Vagina (tissue), 2 donors: ENCODE results near the gene USP10. TPM values are rescaled to one million over a fixed set of nuclear protein-coding genes. Genes with fewer than 3 reads are reported as not detected.

Experiments used
- DNase-seq, 2 donors: peaks; one replicate each; pipeline ENCODE4 v3.0.0-alpha.2; 2017; ENCODE audit errors: extremely low spot score in 2 of 2
- H3K27ac ChIP-seq: fragments of 200-600 bp; sonication (generic); one replicate; pipeline ENCODE4 v1.5.1; 2019
- H3K27me3 ChIP-seq: fragments of 200-600 bp; sonication (generic); one replicate; pipeline ENCODE4 v1.5.1; 2019
- H3K36me3 ChIP-seq, 2 donors: fragments of 200-600 bp; sonication (generic); one replicate each; pipeline ENCODE4 v1.5.1; 2017 to 2019
- H3K4me1 ChIP-seq: fragments of 200-600 bp; sonication (generic); one replicate; pipeline ENCODE4 v1.5.1; 2019
- H3K4me3 ChIP-seq, 2 donors: fragments of 200-600 bp; sonication (generic); 1 replicate in 1 of 2; 2 replicates in 1 of 2; pipeline ENCODE4 v1.5.1; 2016 to 2019
- H3K9me3 ChIP-seq: fragments of 200-600 bp; sonication (generic); one replicate; pipeline ENCODE4 v1.5.1; 2019
- CTCF ChIP-seq, 3 experiments: fragments of 450-650 bp in 2 of 3; fragments of 200-600 bp in 1 of 3; sonication (generic) in 1 of 3; IDR thresholded peaks; one replicate each; pipeline ENCODE4 v1.5.1; 2017 to 2019; ENCODE audit warnings: antibody characterized with exemption in 3 of 3, mild to moderate bottlenecking in 2 of 3, moderate library complexity in 2 of 3
- POLR2A ChIP-seq, 2 donors: fragments of 450-650 bp; IDR thresholded peaks; one replicate each; pipeline ENCODE4 v1.6.1; 2017; ENCODE audit warnings: antibody characterized with exemption in 2 of 2, mild to moderate bottlenecking in 2 of 2, moderate library complexity in 2 of 2
- POLR2AphosphoS5 ChIP-seq, 2 donors: sonication (generic); formaldehyde crosslinking; IDR thresholded peaks; one replicate each; pipeline ENCODE4 v1.9.0; 2017; ENCODE audit warnings: antibody characterized with exemption in 2 of 2, mild to moderate bottlenecking in 2 of 2, low read depth in 1 of 2; ENCODE audit not compliant: insufficient read depth in 1 of 2
- intact Hi-C: fragments of 100-400 bp; cut with DNase I; formaldehyde crosslinking; loops from one replicate; pipeline ENCODE4 v1.15.1; 2023
- total RNA-seq: library from RNA; depleted of rRNA; stranded (reverse); fragments of >200 nt; gene quantifications from one replicate; pipeline ENCODE4 v1.2.3, GENCODE V29; 2016

USP10 gene
- total RNA-seq, 1 donor from 2014 or later = 42.5 TPM

GRCh38 chr16:84750575-84750974, 50.8 kb downstream of the USP10 start:
- no peak for TF ChIP-seq POLR2AphosphoS5 (IDR thresholded peaks at IDR 0.05; ENCODE audit: insufficient read depth in 1 of 2, low read depth in 1 of 2)
- no peak for TF ChIP-seq CTCF (IDR thresholded peaks at IDR 0.05)
- no peak for TF ChIP-seq POLR2A (IDR thresholded peaks at IDR 0.05)
- H3K4me3 ChIP-seq = no peak overlapping the region
- no peaks in the 10 kb centered on the region for H3K9me3 ChIP-seq
- no peak overlapping the region for H3K27ac ChIP-seq
- DNase-seq = no peak
- intact Hi-C loops = loop anchor here (5.0 kb wide), 1 partner anchor 217 kb away; no protein-coding TSS in a partner anchor
- H3K27me3 ChIP-seq = no peaks in the 10 kb centered on the region
- peaks cover 0 to 5% of the 10 kb centered on the region in 2 donors for H3K36me3 ChIP-seq
- H3K4me1 ChIP-seq = peaks cover 35% of the 10 kb centered on the region

- intact Hi-C loops = loop anchor here (5.0 kb wide), 1 partner anchor 216 kb away; no protein-coding TSS in a partner anchor
- H3K4me1 ChIP-seq = peaks cover 35% of the 10 kb centered on the region
These were observed 51.4 kb downstream of the USP10 start for GRCh38 chr16:84751241-84751640.

GRCh38 chr16:84751947-84752346, 52.1 kb downstream of the USP10 start:
- Histone ChIP-seq H3K9me3 (no peaks in the 10 kb centered on the region), H3K4me1 (peaks cover 35% of the 10 kb centered on the region), H3K36me3 (no peaks in the 10 kb centered on the region), H3K4me3 (no peak overlapping the region), H3K27ac (no peak overlapping the region), H3K27me3 (no peaks in the 10 kb centered on the region)
- intact Hi-C loops = loop anchor here (5.0 kb wide), 1 partner anchor 215 kb away; no protein-coding TSS in a partner anchor
- peak in 1 of 2 donors; percentile 32 for DNase-seq
- no peak for TF ChIP-seq CTCF (IDR thresholded peaks at IDR 0.05)
- no peak for TF ChIP-seq POLR2AphosphoS5 (IDR thresholded peaks at IDR 0.05; ENCODE audit: insufficient read depth in 1 of 2, low read depth in 1 of 2)
- TF ChIP-seq POLR2A (IDR thresholded peaks at IDR 0.05) = no peak

More at GRCh38 chr16:84751241-84751640, 51.4 kb downstream of the USP10 start:
- TF ChIP-seq POLR2A (IDR thresholded peaks at IDR 0.05) (no peak), POLR2AphosphoS5 (IDR thresholded peaks at IDR 0.05; ENCODE audit: insufficient read depth in 1 of 2, low read depth in 1 of 2) (no peak), CTCF (IDR thresholded peaks at IDR 0.05) (no peak)
- no peaks in the 10 kb centered on the region for H3K9me3 ChIP-seq
- no peak overlapping the region for H3K27ac ChIP-seq
- H3K27me3 ChIP-seq = no peaks in the 10 kb centered on the region
- DNase-seq = peak in 1 of 2 donors; percentile 64
- peaks cover 0 to 2% of the 10 kb centered on the region in 2 donors for H3K36me3 ChIP-seq
- no peak overlapping the region for H3K4me3 ChIP-seq

- Histone ChIP-seq H3K4me1 (peaks cover 35% of the 10 kb centered on the region), H3K27me3 (no peaks in the 10 kb centered on the region), H3K27ac (no peak overlapping the region), H3K36me3 (no peaks in the 10 kb centered on the region), H3K4me3 (no peak overlapping the region), H3K9me3 (no peaks in the 10 kb centered on the region)
- TF ChIP-seq POLR2A (IDR thresholded peaks at IDR 0.05) = no peak
- no peak for TF ChIP-seq CTCF (IDR thresholded peaks at IDR 0.05)
- TF ChIP-seq POLR2AphosphoS5 (IDR thresholded peaks at IDR 0.05; ENCODE audit: insufficient read depth in 1 of 2, low read depth in 1 of 2) = no peak
- no peak for DNase-seq
- intact Hi-C loops = loop anchor here (5.0 kb wide), 1 partner anchor 215 kb away; no protein-coding TSS in a partner anchor
These were observed 52.8 kb downstream of the USP10 start for GRCh38 chr16:84752600-84752999.
